Gastrocnemius medialis (tissue), 4 donors: ENCODE measurements around the gene BANF1.

Source experiments
- CTCF ChIP-seq, 5 experiments: fragments of 450-650 bp in 3 of 5; fragments of 200-600 bp in 2 of 5; sonication (generic) in 2 of 5; IDR thresholded peaks in 4 of 5; conservative IDR thresholded peaks in 1 of 5; 1 replicate in 4 of 5; 2 replicates in 1 of 5; pipeline ENCODE4 v1.5.1; 2016 to 2019; ENCODE audit warnings: antibody characterized with exemption in 5 of 5, mild to moderate bottlenecking in 3 of 5, moderate library complexity in 3 of 5
- POLR2A ChIP-seq, 2 donors: fragments of 450-650 bp; IDR thresholded peaks; one replicate each; pipeline ENCODE4 v1.6.1; 2017; ENCODE audit warnings: antibody characterized with exemption in 2 of 2, mild to moderate bottlenecking in 2 of 2, moderate library complexity in 2 of 2

- TF ChIP-seq CTCF (IDR thresholded peaks at IDR 0.05 in 4 of 5, conservative IDR thresholded peaks at IDR 0.05 in 1 of 5): no peak
- TF ChIP-seq POLR2A (IDR thresholded peaks at IDR 0.05): no peak
Measured at GRCh38 chr11:66020618-66021357, 18.5 kb downstream of the BANF1 start.
